Vagina (tissue), 2 donors: Measurements from ENCODE around the gene CPB1.

Experiments used
- POLR2A ChIP-seq, 2 donors: fragments of 450-650 bp; IDR thresholded peaks; one replicate each; pipeline ENCODE4 v1.6.1; 2017; ENCODE audit warnings: antibody characterized with exemption in 2 of 2, mild to moderate bottlenecking in 2 of 2, moderate library complexity in 2 of 2
- POLR2AphosphoS5 ChIP-seq, 2 donors: sonication (generic); formaldehyde crosslinking; IDR thresholded peaks; one replicate each; pipeline ENCODE4 v1.9.0; 2017; ENCODE audit warnings: antibody characterized with exemption in 2 of 2, mild to moderate bottlenecking in 2 of 2, low read depth in 1 of 2; ENCODE audit not compliant: insufficient read depth in 1 of 2
- TF ChIP-seq, protein P1 (sequence below), 3 experiments: fragments of 450-650 bp in 2 of 3; fragments of 200-600 bp in 1 of 3; sonication (generic) in 1 of 3; IDR thresholded peaks; one replicate each; pipeline ENCODE4 v1.5.1; 2017 to 2019; ENCODE audit warnings: antibody characterized with exemption in 3 of 3, mild to moderate bottlenecking in 2 of 3, moderate library complexity in 2 of 3

- TF ChIP-seq, protein P1, sequence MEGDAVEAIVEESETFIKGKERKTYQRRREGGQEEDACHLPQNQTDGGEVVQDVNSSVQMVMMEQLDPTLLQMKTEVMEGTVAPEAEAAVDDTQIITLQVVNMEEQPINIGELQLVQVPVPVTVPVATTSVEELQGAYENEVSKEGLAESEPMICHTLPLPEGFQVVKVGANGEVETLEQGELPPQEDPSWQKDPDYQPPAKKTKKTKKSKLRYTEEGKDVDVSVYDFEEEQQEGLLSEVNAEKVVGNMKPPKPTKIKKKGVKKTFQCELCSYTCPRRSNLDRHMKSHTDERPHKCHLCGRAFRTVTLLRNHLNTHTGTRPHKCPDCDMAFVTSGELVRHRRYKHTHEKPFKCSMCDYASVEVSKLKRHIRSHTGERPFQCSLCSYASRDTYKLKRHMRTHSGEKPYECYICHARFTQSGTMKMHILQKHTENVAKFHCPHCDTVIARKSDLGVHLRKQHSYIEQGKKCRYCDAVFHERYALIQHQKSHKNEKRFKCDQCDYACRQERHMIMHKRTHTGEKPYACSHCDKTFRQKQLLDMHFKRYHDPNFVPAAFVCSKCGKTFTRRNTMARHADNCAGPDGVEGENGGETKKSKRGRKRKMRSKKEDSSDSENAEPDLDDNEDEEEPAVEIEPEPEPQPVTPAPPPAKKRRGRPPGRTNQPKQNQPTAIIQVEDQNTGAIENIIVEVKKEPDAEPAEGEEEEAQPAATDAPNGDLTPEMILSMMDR (IDR thresholded peaks at IDR 0.05), result no peak
- no peak for TF ChIP-seq POLR2A (IDR thresholded peaks at IDR 0.05)
- no peak for TF ChIP-seq POLR2AphosphoS5 (IDR thresholded peaks at IDR 0.05; ENCODE audit: insufficient read depth in 1 of 2, low read depth in 1 of 2)
These were observed 79.1 kb downstream of the CPB1 start for GRCh38 chr3:148906667-148907066.
